GM19324 (cell line): ENCODE data around the gene ACTRT2.

ENCODE experiments used
- ATAC-seq: cut with Tn5 transposase; IDR thresholded peaks from one replicate; pipeline ENCODE4 v1.9.1; 2021; ENCODE audit warnings: mild to moderate bottlenecking, moderate library complexity; ENCODE audit not compliant: unreplicated experiment, low FRiP score

ACTRT2 gene

DNA sequence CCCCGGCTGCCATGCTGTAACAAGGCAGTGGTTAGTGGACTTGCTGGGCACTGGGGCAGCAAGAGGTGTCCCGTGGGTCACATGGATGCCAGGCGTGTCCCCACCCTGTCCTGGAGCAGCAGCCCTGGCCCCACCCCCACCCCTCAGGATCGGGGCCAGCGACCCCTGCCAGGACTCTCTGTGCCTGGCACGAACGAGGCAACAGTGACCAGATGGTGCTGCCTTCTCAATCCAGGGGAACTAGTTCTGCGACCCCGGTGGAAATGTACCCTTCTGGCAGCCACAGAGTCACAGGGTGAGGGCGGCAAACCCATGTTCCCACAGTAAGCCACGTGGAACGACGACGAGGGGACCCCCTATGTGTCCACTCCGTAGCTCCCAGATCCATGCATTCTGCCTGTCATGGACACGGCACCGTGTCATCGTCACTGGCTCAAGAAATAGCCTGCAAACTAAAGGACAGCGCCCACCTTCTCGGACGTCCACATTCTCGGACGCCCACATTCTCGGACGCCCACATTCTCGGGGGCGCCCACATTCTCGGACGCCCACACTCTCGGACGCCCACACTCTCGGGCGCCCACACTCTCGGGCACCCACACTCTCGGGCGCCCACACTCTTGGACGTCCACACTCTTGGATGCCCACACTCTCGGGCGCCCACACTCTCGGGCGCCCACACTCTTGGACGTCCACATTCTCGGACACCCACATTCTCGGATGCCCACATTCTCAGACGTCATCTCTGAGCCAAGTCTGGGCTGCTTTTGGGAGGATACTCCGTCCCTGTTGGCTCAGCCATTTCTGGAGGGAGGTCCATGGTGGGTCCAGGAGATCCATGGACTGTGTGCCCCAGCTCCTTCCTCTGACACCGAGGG lies 19.6 kb upstream of the ACTRT2 start:
- ATAC-seq, result no peak

GRCh38 chr1:3002349-3003038 lies 18.8 kb upstream of the ACTRT2 start:
- no peak for ATAC-seq

DNA sequence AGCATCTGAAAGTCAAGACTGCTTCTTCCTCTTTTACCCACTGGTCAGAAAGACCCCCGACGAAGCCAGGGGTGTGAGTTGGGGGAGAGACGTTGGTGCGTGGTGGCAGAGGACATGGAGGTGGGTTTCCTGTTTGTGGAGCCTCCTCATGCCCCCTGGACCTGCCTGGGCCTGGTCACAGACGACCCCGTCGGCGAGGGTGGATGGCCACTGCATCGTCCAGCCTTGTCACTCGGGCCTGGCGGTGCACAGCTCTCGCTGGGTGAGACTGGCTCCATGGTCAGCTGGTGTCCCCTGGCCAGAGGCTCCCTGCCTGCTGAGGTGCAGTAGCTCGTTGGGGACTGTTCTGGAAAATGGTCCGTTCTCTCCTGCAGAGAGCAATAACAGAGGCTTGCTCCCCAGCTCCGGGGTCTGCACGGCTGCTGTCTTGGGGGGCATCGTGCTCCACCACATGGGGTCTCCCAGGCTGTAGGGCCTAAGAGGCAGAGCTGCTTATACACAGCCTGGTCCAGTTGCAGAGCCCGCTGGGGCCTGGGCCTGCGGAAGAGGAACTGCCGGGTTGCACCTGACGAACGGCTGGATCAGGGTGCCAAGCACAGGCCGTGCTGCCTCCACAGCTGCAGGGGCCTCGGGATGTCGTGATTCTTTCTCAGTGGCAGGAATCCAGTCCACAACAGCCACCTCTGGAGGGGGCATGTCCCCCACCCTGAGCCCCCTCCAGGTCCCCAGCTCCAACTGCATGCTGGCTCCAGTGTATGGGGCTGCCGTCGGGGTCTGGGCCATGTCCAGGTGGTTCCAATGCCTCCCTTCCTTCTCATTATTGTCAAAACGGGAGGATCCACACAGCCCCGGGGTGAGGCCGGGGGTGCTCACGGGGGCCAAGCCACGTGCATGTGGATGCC lies 18.0 kb upstream of the ACTRT2 start:
- ATAC-seq, result no peak

DNA sequence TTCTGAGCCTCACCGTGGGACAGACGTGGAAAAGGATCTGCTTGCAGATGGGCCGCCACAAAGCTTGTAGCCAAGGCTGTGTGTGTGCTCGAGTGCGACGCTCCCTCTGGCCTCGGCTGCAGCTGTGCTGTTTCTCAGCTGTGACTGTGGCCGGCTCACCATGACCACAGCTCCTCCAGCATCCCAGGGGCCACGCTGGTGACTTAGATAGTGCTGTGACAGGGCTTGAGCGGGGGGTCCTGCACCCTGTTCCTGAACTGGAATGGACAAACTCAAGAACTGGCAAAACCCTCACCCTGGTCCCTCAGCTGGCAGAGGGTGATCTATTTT lies 17.4 kb upstream of the ACTRT2 start:
- ATAC-seq, result no peak

GRCh38 chr1:3004285-3005205 lies 16.7 kb upstream of the ACTRT2 start:
- no peak for ATAC-seq

- ATAC-seq, result no peak
Observed at GRCh38 chr1:3005771-3006170, 15.5 kb upstream of the ACTRT2 start.

GRCh38 chr1:3007298-3008147 lies 13.7 kb upstream of the ACTRT2 start:
- ATAC-seq, result no peak

- ATAC-seq, result no peak
Observed at GRCh38 chr1:3009021-3009420, 12.2 kb upstream of the ACTRT2 start.

GRCh38 chr1:3009556-3009955 lies 11.7 kb upstream of the ACTRT2 start:
- no peak for ATAC-seq

- ATAC-seq, result no peak
Observed at GRCh38 chr1:3011127-3011526, 10.1 kb upstream of the ACTRT2 start.

GRCh38 chr1:3011631-3012455 lies 9.4 kb upstream of the ACTRT2 start:
- no peak for ATAC-seq

DNA sequence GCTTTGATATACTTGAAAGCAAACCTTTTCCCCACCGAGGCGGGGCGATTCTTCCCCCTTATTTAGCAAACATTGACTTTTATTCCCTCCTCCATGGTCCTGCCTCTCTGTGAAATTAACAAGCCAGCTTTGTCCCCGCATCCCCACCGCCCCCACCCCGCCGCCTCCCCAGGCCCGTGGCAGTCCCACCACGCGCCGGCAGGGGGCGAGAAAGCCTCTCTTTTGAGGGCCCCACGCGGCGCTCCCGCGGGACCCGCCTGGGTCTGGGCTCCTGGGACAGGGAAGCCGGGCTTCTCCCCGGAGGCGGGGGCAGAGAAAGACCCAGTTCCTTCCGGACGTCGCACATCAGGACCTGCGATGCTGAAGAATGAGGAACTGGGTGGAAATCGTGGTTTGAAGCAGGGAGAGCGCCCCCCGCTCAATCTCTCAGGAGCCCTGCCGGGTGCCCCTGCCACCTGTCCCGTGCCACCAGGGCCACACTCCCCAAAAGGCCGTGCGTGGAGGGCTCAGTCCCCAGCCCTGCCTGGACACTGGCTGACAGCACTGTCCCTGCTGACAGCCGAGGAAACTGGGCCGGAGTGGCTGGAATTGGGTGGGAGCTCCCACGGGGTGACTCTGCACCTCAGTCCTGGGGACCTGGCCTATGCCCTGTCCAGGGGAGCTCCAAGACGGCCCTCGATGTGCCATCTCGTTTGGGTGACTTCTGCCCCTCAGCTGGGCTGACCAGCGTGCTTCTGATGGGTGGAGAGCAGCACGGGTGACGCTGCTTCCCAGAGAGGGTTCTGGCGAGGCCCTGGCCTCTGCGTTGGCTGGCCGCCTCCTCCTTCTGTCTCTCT lies 8.6 kb upstream of the ACTRT2 start:
- no peak for ATAC-seq

DNA sequence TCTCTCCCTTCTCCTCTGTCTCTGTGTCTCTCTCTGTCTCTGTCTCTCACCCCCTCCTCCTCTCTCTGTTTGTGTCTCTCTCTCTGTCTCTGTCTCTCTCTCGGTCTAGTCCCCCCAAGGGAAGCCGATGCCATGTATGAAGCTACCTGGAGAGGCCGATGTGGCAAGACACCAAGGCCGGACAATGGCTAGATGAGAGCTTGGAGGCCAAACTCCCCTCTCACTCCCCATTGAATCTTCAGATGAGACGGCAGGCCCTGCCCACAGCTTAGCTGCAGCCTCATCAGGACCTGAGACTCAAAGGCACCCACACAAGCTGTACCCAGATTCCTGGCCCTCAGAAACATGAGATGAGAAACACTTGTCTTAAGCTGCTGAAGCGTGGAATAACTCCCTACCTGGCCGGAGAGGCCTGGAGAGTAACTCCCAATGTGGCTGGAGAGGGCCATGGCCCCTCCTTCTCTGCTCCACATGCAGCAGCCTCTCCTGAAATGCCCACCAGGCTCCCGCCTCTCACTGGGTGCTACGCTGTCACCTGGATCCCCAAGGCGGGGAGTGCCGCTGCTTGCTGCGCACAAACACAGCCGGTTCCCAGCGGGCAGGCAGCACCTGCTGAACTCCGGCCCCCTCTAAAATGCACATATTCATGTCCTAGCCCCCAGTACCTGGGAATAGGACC lies 7.8 kb upstream of the ACTRT2 start:
- no peak for ATAC-seq

DNA sequence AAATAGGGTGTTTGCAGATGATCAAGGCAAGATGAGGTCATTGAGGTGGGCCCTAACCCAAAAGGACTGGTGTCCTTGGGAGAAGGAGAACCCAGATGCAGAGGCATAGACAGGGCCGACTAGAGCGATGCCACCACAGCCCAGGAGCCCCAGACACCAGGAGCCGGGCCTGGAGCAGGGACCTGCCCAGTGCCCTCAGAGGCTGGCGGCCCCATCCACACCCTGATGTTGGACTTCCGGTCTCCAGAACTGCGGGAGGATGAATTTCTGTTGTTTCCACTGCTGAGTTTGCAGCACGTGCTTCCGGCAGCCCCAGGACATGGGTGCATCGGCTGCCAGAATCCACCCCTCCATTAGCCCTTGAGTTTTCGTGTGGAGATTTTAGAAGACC lies 7.2 kb upstream of the ACTRT2 start:
- no peak for ATAC-seq

DNA sequence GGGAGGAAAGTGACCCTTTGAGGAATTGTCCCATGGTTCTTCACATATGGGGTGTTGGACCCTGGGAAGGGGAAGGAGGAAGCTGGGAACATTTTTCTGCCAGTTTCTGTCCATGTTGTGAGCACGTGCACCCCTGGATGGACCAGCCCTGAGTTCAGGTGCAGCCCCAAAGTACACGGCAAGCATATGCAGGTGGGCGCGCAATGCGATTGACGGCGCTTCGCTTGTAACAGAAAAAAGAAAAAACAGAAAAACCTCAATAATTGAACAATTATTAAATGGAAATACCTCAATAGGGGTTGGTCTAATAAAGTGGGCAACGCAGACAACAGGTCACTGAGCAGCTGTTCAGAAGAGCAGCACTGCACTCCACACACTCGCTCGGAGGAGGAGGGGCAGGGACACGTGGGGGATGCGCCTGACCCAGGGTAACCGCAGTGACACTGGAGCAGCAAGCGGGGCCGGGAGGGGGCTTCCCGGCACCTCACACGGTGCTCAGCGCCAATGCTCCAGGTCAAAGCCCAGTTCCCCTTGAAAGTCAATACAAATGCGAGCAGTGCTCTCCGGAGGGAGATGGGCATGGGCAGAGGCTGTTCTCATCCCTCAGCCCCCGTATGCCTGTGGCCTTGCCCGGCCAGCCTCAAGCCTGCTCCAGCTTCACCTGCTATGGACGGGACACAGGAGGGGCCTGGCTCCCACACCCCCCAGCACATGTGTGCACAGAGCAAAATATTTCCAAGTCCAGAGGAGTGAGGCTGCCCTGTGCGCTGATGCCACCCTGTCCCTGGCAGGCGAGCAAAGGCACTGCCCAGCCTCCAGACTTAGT lies 6.6 kb upstream of the ACTRT2 start:
- no peak for ATAC-seq

- ATAC-seq, result no peak
Observed at GRCh38 chr1:3015269-3015635, 6.0 kb upstream of the ACTRT2 start.
